Measurements from ENCODE around the gene PDE3B. TPM values are rescaled to one million over a fixed set of nuclear protein-coding genes. Genes with fewer than 3 reads are reported as not detected.

PDE3B gene
- total RNA-seq, 2 donors from 2014 or later: 9.4 to 11.7 TPM

DNA sequence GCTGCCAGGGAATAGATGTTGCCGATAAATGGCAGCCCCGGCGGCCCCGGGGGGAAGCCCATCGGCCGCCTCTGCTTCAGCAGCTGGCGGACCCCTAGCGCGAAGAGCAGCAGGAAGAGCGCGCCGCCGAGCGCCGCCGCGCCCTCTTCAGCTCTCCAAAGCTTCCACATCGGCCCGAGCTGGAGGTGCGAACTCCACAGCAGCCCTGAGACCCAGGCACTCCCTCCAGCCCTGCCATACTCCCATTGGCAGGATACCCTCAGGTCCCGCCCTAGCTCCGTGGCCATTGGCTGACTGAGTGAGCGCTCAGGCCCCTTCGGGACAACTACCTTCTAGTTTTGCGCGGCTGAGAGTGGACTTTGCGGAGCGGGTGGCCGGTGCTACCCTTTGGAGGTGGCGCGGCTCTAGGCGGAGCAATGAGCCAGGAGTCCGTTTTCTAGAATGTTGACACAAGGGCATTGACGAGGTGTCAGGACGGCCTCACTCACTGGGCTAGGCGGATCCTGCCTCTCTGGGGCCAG lies 248.5 kb downstream of the PDE3B start, which contains the start of gene CYP2R1:
CYP2R1 (minus strand) TSS at position 196 of the 521 bp plus-strand sequence; CDS start at position 170, 26 bp downstream.
- H3K27ac ChIP-seq (ENCODE audit: low read depth, low read length): peak within 1 kb of the TSS; percentile 31
- WGBS, 2 experiments (ENCODE audit: insufficient coverage in 1 of 2, insufficient read length in 1 of 2): 0 to 5% methylated on average over 3 to 36 of the region's 36 CpGs
- Mint-ChIP-seq H3K4me3 (peak within 1 kb of the TSS; percentile 79), H3K27ac (peak within 1 kb of the TSS; percentile 90), H3K36me3 (ENCODE audit: low read depth) (peaks cover 4% of the 10 kb centered on the region), H3K4me1 (peaks cover 6% of the 10 kb centered on the region), H3K9me3 (peaks cover 14% of the 10 kb centered on the region), H3K27me3 (ENCODE audit: insufficient read depth) (peaks cover 45% of the 10 kb centered on the region)
- H3K9me3 ChIP-seq (ENCODE audit: control insufficient read depth, low read length): peaks cover 13% of the 10 kb centered on the region
- H3K4me1 ChIP-seq (ENCODE audit: control insufficient read depth, insufficient read depth, low read length): no peaks in the 10 kb centered on the region
- TF ChIP-seq, protein P1, sequence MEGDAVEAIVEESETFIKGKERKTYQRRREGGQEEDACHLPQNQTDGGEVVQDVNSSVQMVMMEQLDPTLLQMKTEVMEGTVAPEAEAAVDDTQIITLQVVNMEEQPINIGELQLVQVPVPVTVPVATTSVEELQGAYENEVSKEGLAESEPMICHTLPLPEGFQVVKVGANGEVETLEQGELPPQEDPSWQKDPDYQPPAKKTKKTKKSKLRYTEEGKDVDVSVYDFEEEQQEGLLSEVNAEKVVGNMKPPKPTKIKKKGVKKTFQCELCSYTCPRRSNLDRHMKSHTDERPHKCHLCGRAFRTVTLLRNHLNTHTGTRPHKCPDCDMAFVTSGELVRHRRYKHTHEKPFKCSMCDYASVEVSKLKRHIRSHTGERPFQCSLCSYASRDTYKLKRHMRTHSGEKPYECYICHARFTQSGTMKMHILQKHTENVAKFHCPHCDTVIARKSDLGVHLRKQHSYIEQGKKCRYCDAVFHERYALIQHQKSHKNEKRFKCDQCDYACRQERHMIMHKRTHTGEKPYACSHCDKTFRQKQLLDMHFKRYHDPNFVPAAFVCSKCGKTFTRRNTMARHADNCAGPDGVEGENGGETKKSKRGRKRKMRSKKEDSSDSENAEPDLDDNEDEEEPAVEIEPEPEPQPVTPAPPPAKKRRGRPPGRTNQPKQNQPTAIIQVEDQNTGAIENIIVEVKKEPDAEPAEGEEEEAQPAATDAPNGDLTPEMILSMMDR (conservative IDR thresholded peaks at IDR 0.05): no peak
- peaks cover 6% of the 10 kb centered on the region for H3K27me3 ChIP-seq (ENCODE audit: control insufficient read depth, insufficient read depth, low read length, poor library complexity, severe bottlenecking)
- H3K36me3 ChIP-seq (ENCODE audit: control insufficient read depth, insufficient read depth, low read length): no peaks in the 10 kb centered on the region
- peak within 1 kb of the TSS; percentile 48 for H3K9ac ChIP-seq (ENCODE audit: extremely low read depth, low read length, poor library complexity, severe bottlenecking)
- peak within 1 kb of the TSS; percentile 87 for H3K4me3 ChIP-seq (ENCODE audit: low read length)
- DNase-seq: peak; percentile 99

DNA sequence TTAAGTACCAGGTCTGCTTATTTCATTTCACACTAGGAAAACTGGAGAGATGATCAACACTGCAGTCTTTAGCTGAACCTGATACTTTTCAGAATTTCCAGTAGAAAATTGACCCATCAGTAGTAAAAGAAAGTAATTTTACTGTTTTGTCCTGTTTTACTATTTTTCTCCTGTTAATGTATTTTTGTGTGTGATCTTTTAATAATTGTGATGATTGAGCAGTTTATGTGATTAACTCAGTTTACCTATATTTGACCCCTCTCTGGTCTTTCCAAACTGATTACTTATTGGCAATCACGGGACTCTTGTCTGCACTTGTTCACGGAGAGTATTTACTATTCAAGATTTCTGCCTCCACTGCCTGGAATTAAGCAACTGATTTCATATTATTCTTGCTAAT lies 249.0 kb downstream of the PDE3B start:
- Mint-ChIP-seq H3K27ac (no peak overlapping the region), H3K36me3 (ENCODE audit: low read depth) (peaks cover 4% of the 10 kb centered on the region), H3K4me3 (peak overlapping the region; percentile 79), H3K9me3 (peaks cover 14% of the 10 kb centered on the region), H3K27me3 (ENCODE audit: insufficient read depth) (peaks cover 42% of the 10 kb centered on the region), H3K4me1 (peaks cover 5% of the 10 kb centered on the region)
- TF ChIP-seq, protein P1 (conservative IDR thresholded peaks at IDR 0.05): no peak
- H3K4me1 ChIP-seq (ENCODE audit: control insufficient read depth, insufficient read depth, low read length): no peaks in the 10 kb centered on the region
- peaks cover 6% of the 10 kb centered on the region for H3K27me3 ChIP-seq (ENCODE audit: control insufficient read depth, insufficient read depth, low read length, poor library complexity, severe bottlenecking)
- peaks cover 13% of the 10 kb centered on the region for H3K9me3 ChIP-seq (ENCODE audit: control insufficient read depth, low read length)
- no peak overlapping the region for H3K27ac ChIP-seq (ENCODE audit: low read depth, low read length)
- H3K4me3 ChIP-seq (ENCODE audit: low read length): peak overlapping the region; percentile 87
- 90 to 100% methylated on average over 2 of the region's 2 CpGs for WGBS, 2 experiments (ENCODE audit: insufficient coverage in 1 of 2, insufficient read length in 1 of 2)
- no peaks in the 10 kb centered on the region for H3K36me3 ChIP-seq (ENCODE audit: control insufficient read depth, insufficient read depth, low read length)
- H3K9ac ChIP-seq (ENCODE audit: extremely low read depth, low read length, poor library complexity, severe bottlenecking): no peak overlapping the region
- DNase-seq: no peak

DNA sequence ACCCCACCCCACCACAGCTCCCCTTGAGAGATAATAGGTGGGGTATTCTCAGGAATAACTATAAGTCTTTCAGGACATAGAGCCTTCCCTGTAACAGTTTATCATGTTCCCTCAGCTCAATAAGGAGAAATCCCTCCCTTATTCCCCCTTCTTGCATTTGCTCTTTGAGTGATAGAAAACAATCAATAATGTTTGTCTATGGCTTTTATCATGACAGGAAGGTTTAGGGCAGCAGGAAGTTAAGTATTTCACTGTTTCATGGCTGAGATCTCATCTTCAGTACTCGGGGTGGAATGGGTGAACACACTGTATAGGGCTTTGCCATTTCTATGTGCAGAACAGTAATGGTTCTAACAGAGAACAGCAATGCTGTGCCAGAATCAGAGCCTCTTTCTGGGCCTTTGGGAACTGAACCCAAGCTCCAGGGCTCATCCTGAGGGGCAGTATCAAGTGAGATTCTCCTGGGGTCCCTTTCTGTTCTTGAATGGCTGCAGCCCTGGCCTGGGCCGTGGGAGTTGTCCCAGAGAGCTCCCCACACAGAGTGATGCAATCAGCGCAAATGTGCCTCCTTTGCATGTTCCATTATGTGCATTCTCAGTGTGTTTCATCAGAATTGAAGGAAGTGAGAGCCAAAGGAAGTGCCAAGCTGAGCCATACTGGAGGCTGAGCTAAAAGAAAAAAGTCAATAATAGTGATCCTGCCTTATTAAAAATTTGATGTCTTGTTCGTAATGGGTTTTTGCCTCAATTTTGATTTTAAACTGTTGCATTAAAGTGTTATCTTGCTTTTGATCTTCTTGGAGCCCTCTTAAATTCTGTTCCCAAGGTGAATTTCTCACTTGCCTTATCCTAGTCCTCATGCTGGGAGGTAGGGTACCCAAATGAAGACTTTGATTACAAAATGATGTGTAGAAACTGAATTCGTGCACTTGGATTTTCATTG lies 251.3 kb downstream of the PDE3B start:
- H3K27ac Mint-ChIP-seq: no peak overlapping the region
- no peak for DNase-seq
- H3K4me3 ChIP-seq (ENCODE audit: low read length): no peak overlapping the region
- peaks cover 13% of the 10 kb centered on the region for H3K9me3 ChIP-seq (ENCODE audit: control insufficient read depth, low read length)
- no peak overlapping the region for H3K27ac ChIP-seq (ENCODE audit: low read depth, low read length)
- H3K9me3 Mint-ChIP-seq: peaks cover 14% of the 10 kb centered on the region
- no peaks in the 10 kb centered on the region for H3K36me3 ChIP-seq (ENCODE audit: control insufficient read depth, insufficient read depth, low read length)
- TF ChIP-seq, protein P1 (conservative IDR thresholded peaks at IDR 0.05): no peak
- H3K9ac ChIP-seq (ENCODE audit: extremely low read depth, low read length, poor library complexity, severe bottlenecking): no peak overlapping the region
- peaks cover 5% of the 10 kb centered on the region for H3K4me1 Mint-ChIP-seq
- H3K27me3 Mint-ChIP-seq (ENCODE audit: insufficient read depth): peaks cover 24% of the 10 kb centered on the region
- H3K36me3 Mint-ChIP-seq (ENCODE audit: low read depth): peaks cover 4% of the 10 kb centered on the region
- no peaks in the 10 kb centered on the region for H3K4me1 ChIP-seq (ENCODE audit: control insufficient read depth, insufficient read depth, low read length)
- H3K4me3 Mint-ChIP-seq: no peak overlapping the region
- H3K27me3 ChIP-seq (ENCODE audit: control insufficient read depth, insufficient read depth, low read length, poor library complexity, severe bottlenecking): no peaks in the 10 kb centered on the region
- WGBS, 2 experiments (ENCODE audit: insufficient coverage in 1 of 2, insufficient read length in 1 of 2): 84 to 93% methylated on average over 4 to 5 of the region's 5 CpGs
